ENCODE data around the gene SND1.

The SND1 gene

DNA sequence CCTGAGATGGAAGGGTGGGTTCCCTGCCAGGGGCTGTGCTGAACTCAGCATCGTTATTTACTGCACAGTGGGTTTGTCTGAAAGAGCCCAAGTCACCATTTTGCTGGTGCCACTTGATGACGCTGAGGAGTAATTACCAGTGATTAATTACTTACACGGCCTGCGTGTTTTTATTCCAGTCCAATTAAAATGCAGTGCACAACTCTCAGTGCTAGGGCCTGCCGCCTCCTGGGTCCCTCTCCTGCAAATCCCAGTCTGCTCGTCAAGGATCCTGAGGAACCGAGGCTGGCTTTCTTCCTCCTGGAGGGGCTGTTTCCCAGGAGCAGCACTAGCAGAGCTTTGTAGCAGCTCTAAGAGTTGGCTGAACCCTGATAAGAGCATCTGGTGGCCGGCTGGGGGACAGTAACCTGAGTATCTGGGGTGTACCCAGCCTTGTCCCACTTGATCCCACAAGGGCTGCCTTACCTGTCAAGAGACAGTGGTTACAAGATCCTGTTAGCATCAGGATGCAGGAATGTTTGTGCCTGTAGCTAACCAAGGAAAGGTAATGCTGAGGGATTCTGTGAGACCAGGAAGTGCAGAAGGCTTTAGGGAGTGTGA, 424.3 kb downstream of the SND1 start (continued):
- TF ChIP-seq, protein P1, sequence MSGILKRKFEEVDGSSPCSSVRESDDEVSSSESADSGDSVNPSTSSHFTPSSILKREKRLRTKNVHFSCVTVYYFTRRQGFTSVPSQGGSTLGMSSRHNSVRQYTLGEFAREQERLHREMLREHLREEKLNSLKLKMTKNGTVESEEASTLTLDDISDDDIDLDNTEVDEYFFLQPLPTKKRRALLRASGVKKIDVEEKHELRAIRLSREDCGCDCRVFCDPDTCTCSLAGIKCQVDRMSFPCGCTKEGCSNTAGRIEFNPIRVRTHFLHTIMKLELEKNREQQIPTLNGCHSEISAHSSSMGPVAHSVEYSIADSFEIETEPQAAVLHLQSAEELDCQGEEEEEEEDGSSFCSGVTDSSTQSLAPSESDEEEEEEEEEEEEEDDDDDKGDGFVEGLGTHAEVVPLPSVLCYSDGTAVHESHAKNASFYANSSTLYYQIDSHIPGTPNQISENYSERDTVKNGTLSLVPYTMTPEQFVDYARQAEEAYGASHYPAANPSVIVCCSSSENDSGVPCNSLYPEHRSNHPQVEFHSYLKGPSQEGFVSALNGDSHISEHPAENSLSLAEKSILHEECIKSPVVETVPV (CRISPR knock-in tag; IDR thresholded peaks at IDR 0.05): no peak
- TF ChIP-seq ZFP3 (CRISPR knock-in tag; IDR thresholded peaks at IDR 0.05) (no peak), ARNTL (CRISPR knock-in tag; IDR thresholded peaks at IDR 0.05; ENCODE audit: borderline replicate concordance, low read depth) (no peak)

DNA sequence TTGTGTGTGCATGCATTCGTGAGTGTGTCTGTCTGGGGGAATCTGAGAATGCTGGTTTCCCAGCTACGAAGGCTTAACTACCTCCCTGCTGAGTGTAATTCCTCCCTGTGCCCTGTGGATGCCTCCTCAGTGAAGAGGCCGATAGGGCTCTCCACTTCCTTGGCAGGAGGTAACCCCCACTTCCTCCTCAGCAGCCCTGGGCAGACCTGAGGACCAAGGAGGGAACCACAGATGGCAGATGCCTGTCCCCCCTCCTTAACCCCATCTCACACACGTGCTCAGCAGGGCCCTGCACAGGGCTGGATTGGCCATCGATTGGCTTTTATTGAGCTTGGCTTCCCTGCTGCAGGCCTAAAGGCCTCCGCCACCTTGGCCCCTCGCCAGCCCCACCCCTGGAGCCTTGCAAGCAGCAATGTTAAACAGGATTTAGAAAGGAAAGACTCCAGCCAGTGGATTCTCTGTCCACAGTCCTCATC, 424.8 kb downstream of the SND1 start:
- peak; percentile 7 for ATAC-seq
- TF ChIP-seq, protein P2, sequence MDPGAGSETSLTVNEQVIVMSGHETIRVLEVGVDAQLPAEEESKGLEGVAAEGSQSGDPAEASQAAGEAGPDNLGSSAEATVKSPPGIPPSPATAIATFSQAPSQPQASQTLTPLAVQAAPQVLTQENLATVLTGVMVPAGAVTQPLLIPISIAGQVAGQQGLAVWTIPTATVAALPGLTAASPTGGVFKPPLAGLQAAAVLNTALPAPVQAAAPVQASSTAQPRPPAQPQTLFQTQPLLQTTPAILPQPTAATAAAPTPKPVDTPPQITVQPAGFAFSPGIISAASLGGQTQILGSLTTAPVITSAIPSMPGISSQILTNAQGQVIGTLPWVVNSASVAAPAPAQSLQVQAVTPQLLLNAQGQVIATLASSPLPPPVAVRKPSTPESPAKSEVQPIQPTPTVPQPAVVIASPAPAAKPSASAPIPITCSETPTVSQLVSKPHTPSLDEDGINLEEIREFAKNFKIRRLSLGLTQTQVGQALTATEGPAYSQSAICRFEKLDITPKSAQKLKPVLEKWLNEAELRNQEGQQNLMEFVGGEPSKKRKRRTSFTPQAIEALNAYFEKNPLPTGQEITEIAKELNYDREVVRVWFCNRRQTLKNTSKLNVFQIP (CRISPR knock-in tag; IDR thresholded peaks at IDR 0.05; ENCODE audit: borderline replicate concordance, low read depth): no peak
- TF ChIP-seq, protein P3, sequence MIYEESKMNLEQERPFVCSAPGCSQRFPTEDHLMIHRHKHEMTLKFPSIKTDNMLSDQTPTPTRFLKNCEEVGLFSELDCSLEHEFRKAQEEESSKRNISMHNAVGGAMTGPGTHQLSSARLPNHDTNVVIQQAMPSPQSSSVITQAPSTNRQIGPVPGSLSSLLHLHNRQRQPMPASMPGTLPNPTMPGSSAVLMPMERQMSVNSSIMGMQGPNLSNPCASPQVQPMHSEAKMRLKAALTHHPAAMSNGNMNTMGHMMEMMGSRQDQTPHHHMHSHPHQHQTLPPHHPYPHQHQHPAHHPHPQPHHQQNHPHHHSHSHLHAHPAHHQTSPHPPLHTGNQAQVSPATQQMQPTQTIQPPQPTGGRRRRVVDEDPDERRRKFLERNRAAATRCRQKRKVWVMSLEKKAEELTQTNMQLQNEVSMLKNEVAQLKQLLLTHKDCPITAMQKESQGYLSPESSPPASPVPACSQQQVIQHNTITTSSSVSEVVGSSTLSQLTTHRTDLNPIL (CRISPR knock-in tag; IDR thresholded peaks at IDR 0.05; ENCODE audit: low read depth): no peak
- TF ChIP-seq SNAI2 (CRISPR knock-in tag; IDR thresholded peaks at IDR 0.05): no peak
- TF ChIP-seq ZFP30 (CRISPR knock-in tag; IDR thresholded peaks at IDR 0.05): no peak
- TF ChIP-seq TCF4 (CRISPR knock-in tag; IDR thresholded peaks at IDR 0.05; ENCODE audit: borderline replicate concordance): no peak
- no peak for TF ChIP-seq GLIS3 (CRISPR knock-in tag; IDR thresholded peaks at IDR 0.05)
- no peak for TF ChIP-seq RARB (CRISPR knock-in tag; IDR thresholded peaks at IDR 0.05)
- TF ChIP-seq BACH2 (CRISPR knock-in tag; IDR thresholded peaks at IDR 0.05; ENCODE audit: borderline replicate concordance): no peak
- no peak for TF ChIP-seq ZNF8 (CRISPR knock-in tag; IDR thresholded peaks at IDR 0.05)
- no peak for TF ChIP-seq CSDC2 (CRISPR knock-in tag; IDR thresholded peaks at IDR 0.05)
- TF ChIP-seq, protein P1 (CRISPR knock-in tag; IDR thresholded peaks at IDR 0.05): no peak
- TF ChIP-seq TOX (CRISPR knock-in tag; IDR thresholded peaks at IDR 0.05; ENCODE audit: borderline replicate concordance): no peak
- TF ChIP-seq, protein P4, sequence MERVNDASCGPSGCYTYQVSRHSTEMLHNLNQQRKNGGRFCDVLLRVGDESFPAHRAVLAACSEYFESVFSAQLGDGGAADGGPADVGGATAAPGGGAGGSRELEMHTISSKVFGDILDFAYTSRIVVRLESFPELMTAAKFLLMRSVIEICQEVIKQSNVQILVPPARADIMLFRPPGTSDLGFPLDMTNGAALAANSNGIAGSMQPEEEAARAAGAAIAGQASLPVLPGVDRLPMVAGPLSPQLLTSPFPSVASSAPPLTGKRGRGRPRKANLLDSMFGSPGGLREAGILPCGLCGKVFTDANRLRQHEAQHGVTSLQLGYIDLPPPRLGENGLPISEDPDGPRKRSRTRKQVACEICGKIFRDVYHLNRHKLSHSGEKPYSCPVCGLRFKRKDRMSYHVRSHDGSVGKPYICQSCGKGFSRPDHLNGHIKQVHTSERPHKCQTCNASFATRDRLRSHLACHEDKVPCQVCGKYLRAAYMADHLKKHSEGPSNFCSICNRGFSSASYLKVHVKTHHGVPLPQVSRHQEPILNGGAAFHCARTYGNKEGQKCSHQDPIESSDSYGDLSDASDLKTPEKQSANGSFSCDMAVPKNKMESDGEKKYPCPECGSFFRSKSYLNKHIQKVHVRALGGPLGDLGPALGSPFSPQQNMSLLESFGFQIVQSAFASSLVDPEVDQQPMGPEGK (CRISPR knock-in tag; IDR thresholded peaks at IDR 0.05; ENCODE audit: borderline replicate concordance): no peak
- no peak for TF ChIP-seq ZC3H10 (CRISPR knock-in tag; IDR thresholded peaks at IDR 0.05)
- TF ChIP-seq ISL1 (CRISPR knock-in tag; IDR thresholded peaks at IDR 0.05): no peak
- TF ChIP-seq ZNF565 (CRISPR knock-in tag; conservative IDR thresholded peaks at IDR 0.05; ENCODE audit: low read depth): no peak
- TF ChIP-seq, protein P5, sequence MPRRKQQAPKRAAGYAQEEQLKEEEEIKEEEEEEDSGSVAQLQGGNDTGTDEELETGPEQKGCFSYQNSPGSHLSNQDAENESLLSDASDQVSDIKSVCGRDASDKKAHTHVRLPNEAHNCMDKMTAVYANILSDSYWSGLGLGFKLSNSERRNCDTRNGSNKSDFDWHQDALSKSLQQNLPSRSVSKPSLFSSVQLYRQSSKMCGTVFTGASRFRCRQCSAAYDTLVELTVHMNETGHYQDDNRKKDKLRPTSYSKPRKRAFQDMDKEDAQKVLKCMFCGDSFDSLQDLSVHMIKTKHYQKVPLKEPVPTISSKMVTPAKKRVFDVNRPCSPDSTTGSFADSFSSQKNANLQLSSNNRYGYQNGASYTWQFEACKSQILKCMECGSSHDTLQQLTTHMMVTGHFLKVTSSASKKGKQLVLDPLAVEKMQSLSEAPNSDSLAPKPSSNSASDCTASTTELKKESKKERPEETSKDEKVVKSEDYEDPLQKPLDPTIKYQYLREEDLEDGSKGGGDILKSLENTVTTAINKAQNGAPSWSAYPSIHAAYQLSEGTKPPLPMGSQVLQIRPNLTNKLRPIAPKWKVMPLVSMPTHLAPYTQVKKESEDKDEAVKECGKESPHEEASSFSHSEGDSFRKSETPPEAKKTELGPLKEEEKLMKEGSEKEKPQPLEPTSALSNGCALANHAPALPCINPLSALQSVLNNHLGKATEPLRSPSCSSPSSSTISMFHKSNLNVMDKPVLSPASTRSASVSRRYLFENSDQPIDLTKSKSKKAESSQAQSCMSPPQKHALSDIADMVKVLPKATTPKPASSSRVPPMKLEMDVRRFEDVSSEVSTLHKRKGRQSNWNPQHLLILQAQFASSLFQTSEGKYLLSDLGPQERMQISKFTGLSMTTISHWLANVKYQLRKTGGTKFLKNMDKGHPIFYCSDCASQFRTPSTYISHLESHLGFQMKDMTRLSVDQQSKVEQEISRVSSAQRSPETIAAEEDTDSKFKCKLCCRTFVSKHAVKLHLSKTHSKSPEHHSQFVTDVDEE (CRISPR knock-in tag; IDR thresholded peaks at IDR 0.05): no peak
- TF ChIP-seq ESRRG (CRISPR knock-in tag; IDR thresholded peaks at IDR 0.05): no peak
- TF ChIP-seq OSR1 (CRISPR knock-in tag; IDR thresholded peaks at IDR 0.05): no peak
- no peak for TF ChIP-seq ZNF70 (CRISPR knock-in tag; IDR thresholded peaks at IDR 0.05)
